T-helper 17 cell (primary cell): ENCODE results near the gene ANKRD63. TPM values are rescaled to one million over a fixed set of nuclear protein-coding genes. Genes with fewer than 3 reads are reported as not detected.

Experiments used
- ATAC-seq: fragments of 150-1000 bp; cut with Tn5 transposase; 2 replicates; pipeline ENCODE4 v1.10.0; 2021; ENCODE audit warnings: mild to moderate bottlenecking, moderate library complexity
- DNase-seq, 3 donors: peaks; one replicate each; pipeline versions ENCODE4 v3.0.0 to v3.0.0-alpha.2; 2020 to 2021
- H3K9me3 ChIP-seq: one replicate; pipeline ENCODE4 v1.7.0; 2013; ENCODE audit warnings: low read length, mild to moderate bottlenecking; ENCODE audit not compliant: control insufficient read depth, poor library complexity, severe bottlenecking
- H3K27ac Mint-ChIP-seq: one replicate; pipeline ENCODE4 v1.8.0; 2022; ENCODE audit warnings: mild to moderate bottlenecking, moderate library complexity, mixed read lengths
- H3K27me3 Mint-ChIP-seq: one replicate; pipeline ENCODE4 v1.8.0; 2022; ENCODE audit warnings: mixed read lengths
- H3K36me3 Mint-ChIP-seq: one replicate; pipeline ENCODE4 v1.8.0; 2022; ENCODE audit warnings: low read depth, mixed read lengths
- H3K4me1 Mint-ChIP-seq: one replicate; pipeline ENCODE4 v1.8.0; 2022; ENCODE audit warnings: mild to moderate bottlenecking, mixed read lengths
- H3K4me3 Mint-ChIP-seq: one replicate; pipeline ENCODE4 v1.8.0; 2022; ENCODE audit warnings: mild to moderate bottlenecking, moderate library complexity, mixed read lengths
- total RNA-seq, 4 donors: library from RNA in 2 of 4; stranded (reverse) in 2 of 4; gene quantifications; one replicate each; pipeline ENCODE4 v1.2.3 and lab custom pipeline; 2022 to 2026

ANKRD63 gene, protein sequence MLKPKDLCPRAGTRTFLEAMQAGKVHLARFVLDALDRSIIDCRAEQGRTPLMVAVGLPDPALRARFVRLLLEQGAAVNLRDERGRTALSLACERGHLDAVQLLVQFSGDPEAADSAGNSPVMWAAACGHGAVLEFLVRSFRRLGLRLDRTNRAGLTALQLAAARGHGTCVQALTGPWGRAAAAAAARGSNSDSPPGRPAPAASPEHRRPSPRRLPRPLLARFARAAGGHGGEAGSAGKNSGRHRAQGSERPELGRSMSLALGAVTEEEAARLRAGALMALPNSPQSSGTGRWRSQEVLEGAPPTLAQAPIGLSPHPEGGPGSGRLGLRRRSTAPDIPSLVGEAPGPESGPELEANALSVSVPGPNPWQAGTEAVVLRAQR
- total RNA-seq (under 1 TPM in 1 of 2 donors, not detected in 1; 0.42 TPM), total RNA-seq (lab: John Stamatoyannopoulos, UW) (0.08 to 0.12 reads per million in 2 donors)

DNA sequence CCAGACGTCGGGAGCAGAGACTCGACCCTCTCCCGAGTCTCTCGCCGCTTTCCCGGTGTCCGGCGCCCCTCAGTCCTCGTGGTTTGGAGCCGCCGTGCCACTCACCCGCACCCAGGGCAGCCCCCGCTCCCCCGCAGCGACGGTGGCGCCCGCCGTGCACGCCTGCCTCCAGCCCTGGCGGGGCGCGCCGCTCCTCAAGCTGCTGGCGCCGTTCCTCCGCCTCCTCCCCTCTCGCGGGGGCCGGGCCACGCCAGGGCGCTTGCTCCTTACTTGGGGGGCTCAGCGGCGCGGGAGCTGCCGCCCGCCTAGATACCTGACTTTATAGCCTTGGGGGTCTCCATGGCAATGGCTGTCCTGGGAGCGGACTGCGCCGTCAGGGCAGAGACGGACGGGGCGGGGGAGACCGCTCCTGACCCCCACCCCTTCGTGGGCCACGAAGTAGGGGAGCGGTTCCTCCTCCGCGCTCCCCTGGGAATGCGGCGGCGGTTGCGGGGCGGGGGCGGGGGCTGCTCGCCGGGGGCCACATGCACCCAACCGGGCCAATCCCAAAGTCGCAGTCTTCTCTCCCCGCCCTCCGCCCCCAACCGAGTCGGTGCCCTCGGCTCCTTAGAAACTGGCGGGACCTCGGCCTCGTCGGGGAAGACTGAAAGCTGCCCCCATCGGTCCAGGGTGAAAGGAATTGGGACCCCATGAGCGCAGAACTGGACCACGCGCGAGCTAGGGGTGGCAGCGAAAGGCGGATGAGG lies at the start of gene ANKRD63:
ANKRD63 (minus strand) TSS at position 196 of the 746 bp plus-strand sequence. CDS start 478 bp downstream, outside the sequence.
- Mint-ChIP-seq H3K27me3 (peaks cover 29% of the 10 kb centered on the region), H3K27ac (no peak within 1 kb of the TSS), H3K4me1 (peaks cover 8% of the 10 kb centered on the region), H3K36me3 (no peaks in the 10 kb centered on the region), H3K4me3 (peak within 1 kb of the TSS; percentile 78)
- DNase-seq (peak in 2 of 3 donors; percentile 15 to 24), ATAC-seq (peak; percentile 66)
- H3K9me3 ChIP-seq = no peaks in the 10 kb centered on the region

DNA sequence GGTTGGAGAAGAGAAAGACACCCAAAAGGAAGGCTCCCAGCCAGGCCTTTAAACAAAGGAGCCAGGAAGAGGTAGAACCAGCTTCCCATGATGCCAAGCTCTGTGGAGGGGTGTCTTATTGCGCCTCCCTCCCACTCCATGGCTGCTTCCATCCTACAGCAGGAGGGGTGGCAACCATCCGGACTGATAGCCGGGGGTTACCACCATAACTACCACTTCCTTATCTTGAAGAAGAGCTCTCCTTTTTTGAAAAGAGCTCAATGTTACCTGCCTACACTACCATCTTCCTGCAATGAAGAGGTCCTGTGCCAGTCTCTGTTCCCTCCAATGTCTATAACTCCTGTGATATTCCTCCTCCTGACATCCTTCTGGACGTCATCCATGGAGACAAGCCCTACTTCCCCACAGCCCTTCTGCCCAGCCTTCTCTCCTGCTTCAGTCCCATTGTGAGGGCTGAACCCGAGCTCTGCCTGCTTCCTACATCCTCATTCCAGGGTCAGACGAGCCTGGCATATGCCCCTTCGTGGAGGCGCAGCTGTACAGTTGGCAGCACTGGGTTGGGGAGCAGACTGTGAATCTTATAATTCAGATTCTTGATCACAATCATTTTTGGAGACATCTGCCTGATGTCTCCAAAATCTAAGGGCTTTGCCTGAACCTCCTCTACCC lies 49.4 kb upstream of the ANKRD63 start:
- no peaks in the 10 kb centered on the region for H3K27me3 Mint-ChIP-seq
- ATAC-seq (no peak), DNase-seq (no peak)
- H3K4me3 Mint-ChIP-seq = no peak overlapping the region
- no peaks in the 10 kb centered on the region for H3K9me3 ChIP-seq
- H3K36me3 Mint-ChIP-seq = no peaks in the 10 kb centered on the region
- peaks cover 15% of the 10 kb centered on the region for H3K4me1 Mint-ChIP-seq
- H3K27ac Mint-ChIP-seq = peak overlapping the region; percentile 39

DNA sequence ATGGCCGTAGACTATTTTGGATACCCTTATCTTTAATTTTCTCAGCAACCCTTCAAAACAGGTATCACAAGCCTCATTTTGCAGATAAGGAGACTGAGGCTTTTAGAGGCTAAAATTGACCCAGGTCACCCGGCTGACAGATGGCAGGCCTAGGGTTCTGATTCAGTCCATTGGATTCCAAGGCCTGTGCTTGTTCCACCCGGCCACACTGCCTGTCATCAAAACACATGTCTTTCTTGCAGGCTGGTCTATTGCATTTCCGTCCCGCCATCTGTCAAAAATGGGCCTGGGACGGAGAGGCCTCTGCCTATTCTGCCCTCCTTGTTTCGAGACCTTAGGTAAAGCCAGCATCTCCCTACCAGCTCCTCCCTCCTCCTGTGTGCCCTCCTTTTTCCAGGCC lies 48.8 kb upstream of the ANKRD63 start:
- Mint-ChIP-seq H3K4me3 (no peak overlapping the region), H3K27me3 (no peaks in the 10 kb centered on the region), H3K36me3 (no peaks in the 10 kb centered on the region), H3K4me1 (peaks cover 15% of the 10 kb centered on the region), H3K27ac (no peak overlapping the region)
- no peak for DNase-seq
- H3K9me3 ChIP-seq = no peaks in the 10 kb centered on the region
- ATAC-seq = no peak

DNA sequence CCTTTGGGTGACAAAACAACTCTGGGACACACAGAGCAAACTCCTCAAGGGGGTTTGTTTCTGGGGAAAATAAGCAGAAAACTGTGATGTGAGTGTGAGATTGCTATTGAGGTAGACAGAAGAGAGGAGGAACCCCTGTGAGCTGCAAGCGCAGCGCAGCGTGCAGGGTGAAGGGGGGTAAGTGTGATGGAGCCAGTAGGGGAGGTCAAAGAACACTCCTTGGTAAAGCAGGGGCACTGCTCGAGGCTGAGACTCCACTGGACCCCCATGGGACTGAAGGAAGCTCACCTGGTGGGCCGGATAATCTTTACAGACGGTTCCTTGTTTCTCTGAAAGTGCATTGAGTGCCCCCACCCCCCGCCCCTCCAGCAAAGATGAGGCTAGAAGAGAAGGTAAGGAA lies 48.2 kb upstream of the ANKRD63 start:
- H3K9me3 ChIP-seq = no peaks in the 10 kb centered on the region
- no peaks in the 10 kb centered on the region for H3K27me3 Mint-ChIP-seq
- peaks cover 15% of the 10 kb centered on the region for H3K4me1 Mint-ChIP-seq
- DNase-seq = no peak
- no peaks in the 10 kb centered on the region for H3K36me3 Mint-ChIP-seq
- H3K27ac Mint-ChIP-seq = no peak overlapping the region
- H3K4me3 Mint-ChIP-seq = no peak overlapping the region
- ATAC-seq = no peak

DNA sequence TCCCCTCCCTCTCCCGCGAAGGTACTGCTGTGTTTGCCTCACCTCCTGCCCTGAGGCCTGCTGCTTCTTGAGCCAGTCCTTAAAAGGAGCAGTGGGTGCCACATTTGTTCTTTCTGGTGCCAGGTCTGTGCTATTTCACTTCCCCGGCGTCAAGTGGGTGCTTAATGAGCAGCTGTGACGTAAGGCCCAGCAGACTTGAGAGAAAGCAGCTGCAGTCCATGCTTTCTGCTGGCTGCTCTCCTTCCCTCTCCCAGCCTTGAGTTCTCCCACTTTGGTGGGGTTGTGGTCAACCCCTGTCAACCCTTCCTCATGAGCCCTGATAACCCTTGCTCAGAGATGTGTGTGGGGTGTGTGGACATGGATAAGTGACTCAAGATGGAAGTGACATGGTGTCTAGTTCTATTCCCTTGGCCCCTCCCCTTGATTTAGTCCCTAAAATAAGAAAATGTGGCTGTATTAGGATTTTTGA lies 47.5 kb upstream of the ANKRD63 start:
- H3K27ac Mint-ChIP-seq = no peak overlapping the region
- no peaks in the 10 kb centered on the region for H3K36me3 Mint-ChIP-seq
- no peak overlapping the region for H3K4me3 Mint-ChIP-seq
- H3K9me3 ChIP-seq = no peaks in the 10 kb centered on the region
- no peak for ATAC-seq
- H3K4me1 Mint-ChIP-seq = peaks cover 17% of the 10 kb centered on the region
- DNase-seq = no peak
- H3K27me3 Mint-ChIP-seq = no peaks in the 10 kb centered on the region

DNA sequence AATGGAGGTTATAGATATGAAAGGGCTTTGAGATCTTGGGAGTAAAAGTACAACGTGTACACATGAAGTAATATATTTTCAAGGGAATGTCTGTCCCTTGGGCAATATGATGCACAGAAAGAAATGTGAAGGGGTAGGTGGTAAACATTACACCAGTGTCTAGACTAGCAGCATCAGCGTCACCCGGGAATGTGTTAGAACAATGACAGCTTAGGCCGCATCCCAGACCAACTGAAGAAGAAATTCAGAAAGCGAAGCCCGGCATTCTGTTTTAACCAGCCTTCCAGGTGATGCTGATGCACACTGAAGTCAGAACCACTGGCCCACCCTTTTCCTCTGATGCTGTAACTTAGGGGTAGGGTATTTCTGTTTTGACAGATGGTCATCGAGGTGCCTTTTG lies 46.9 kb upstream of the ANKRD63 start:
- DNase-seq (no peak), ATAC-seq (no peak)
- Mint-ChIP-seq H3K27me3 (no peaks in the 10 kb centered on the region), H3K27ac (no peak overlapping the region), H3K4me1 (peaks cover 20% of the 10 kb centered on the region), H3K4me3 (no peak overlapping the region), H3K36me3 (no peaks in the 10 kb centered on the region)
- no peaks in the 10 kb centered on the region for H3K9me3 ChIP-seq

DNA sequence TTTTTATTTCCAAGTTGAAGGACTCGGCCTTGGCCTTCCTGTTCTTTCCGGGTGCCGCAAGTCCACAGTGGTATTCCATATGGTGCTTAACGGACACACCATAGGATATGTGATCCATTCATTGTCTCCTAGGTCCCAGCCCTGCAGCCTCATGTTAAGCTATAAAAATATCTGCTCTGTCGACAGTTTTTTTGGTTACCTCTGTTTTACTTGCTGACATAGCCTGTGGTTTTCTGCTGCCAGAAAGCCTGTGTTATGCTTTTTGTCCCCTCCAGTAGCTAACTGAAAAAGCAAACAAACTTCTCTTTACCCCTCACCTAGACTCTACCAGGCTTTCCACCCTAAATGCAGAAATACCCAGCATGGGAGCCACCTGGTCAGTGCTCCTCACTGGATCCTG lies 45.9 kb upstream of the ANKRD63 start:
- Mint-ChIP-seq H3K27ac (no peak overlapping the region), H3K4me1 (peaks cover 16% of the 10 kb centered on the region), H3K36me3 (no peaks in the 10 kb centered on the region), H3K27me3 (no peaks in the 10 kb centered on the region), H3K4me3 (no peak overlapping the region)
- H3K9me3 ChIP-seq = no peaks in the 10 kb centered on the region
- DNase-seq = no peak
- no peak for ATAC-seq

DNA sequence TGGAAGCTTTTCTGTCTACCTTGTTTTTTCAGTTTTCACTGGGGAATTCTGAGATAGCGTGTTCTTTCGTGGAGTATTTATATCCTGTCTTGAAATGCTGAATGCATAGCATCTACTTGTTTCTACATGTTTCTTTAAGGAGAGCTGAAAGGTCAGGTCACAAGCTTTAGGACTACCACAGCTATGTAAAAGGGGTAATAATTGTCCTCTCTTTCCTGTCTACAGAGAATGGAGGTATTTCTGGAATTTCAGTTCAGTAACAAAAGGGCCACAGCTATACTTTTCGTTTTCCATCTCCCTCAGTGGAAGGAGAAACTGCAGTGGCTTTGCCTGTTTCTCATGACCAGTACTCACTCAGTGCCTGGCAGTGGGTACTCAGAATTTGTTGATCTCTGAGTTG lies 45.3 kb upstream of the ANKRD63 start:
- no peak overlapping the region for H3K27ac Mint-ChIP-seq
- no peaks in the 10 kb centered on the region for H3K27me3 Mint-ChIP-seq
- H3K4me3 Mint-ChIP-seq = no peak overlapping the region
- ATAC-seq = no peak
- H3K4me1 Mint-ChIP-seq = peaks cover 15% of the 10 kb centered on the region
- no peaks in the 10 kb centered on the region for H3K9me3 ChIP-seq
- DNase-seq = no peak
- no peaks in the 10 kb centered on the region for H3K36me3 Mint-ChIP-seq

DNA sequence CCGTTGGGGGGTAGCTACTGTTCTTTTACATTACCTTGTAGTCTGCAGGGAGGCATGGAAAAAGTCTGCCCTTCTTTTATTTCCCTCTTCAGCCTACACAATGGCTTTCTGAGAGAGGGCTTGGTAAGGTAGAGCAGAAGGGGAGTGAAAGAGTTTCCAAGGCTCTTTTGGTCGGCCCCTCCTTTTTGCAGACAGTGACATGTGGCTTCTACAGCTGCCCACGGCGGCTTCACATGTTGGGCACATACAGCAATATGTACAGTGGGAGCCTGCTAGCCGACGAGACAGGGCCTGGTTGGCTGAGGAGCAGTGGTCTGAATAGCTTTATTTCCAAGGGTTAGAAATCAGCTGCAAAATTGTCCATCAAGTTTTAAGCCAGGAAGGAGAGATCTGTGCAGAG lies 44.6 kb upstream of the ANKRD63 start:
- DNase-seq = no peak
- H3K9me3 ChIP-seq = no peaks in the 10 kb centered on the region
- no peak for ATAC-seq
- no peak overlapping the region for H3K4me3 Mint-ChIP-seq
- no peaks in the 10 kb centered on the region for H3K27me3 Mint-ChIP-seq
- peaks cover 14% of the 10 kb centered on the region for H3K4me1 Mint-ChIP-seq
- H3K36me3 Mint-ChIP-seq = no peaks in the 10 kb centered on the region
- H3K27ac Mint-ChIP-seq = no peak overlapping the region

DNA sequence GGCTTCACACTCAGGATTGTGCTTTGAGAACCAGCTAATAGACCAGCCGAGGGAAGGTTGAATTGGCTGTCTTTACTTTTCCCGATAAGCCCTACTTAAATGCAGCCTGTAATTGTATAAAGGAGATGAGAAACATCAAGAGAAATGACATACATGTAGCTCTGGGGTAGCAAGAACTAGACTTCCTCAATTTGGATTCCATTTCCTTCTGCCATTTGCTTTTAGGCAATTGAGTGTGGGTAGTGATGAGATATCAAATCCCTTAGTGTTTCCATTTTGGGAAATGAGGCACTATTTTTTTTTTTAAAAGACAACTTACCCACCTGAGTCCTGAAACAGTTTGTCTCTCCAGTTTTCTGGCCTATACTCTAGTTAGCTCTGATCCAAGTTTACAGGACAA lies 42.8 kb upstream of the ANKRD63 start:
- Mint-ChIP-seq H3K36me3 (no peaks in the 10 kb centered on the region), H3K27ac (peak overlapping the region; percentile 62), H3K27me3 (no peaks in the 10 kb centered on the region), H3K4me3 (no peak overlapping the region), H3K4me1 (peaks cover 24% of the 10 kb centered on the region)
- no peak for DNase-seq
- no peak for ATAC-seq
- H3K9me3 ChIP-seq = no peaks in the 10 kb centered on the region

DNA sequence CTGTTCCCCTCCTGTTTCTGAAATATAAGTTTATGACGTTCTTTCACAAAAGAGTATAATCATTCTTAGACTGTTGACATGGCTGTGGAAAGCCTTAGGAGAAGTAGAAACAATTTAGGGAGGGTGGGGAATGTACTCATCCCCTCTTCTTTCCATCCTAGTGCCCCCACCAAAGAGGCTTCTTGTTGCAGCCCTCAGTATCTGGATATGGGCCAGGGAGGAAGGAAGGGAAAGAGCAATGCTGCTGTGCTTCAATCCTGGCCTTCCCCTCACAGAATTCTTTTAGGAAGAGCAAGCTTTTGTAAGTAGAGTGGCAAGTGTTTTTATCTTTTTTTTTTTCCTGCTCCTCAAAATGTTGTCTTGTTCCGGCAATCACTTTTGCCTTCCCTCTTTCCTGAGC lies 42.3 kb upstream of the ANKRD63 start:
- peak overlapping the region; percentile 62 for H3K27ac Mint-ChIP-seq
- H3K9me3 ChIP-seq = no peaks in the 10 kb centered on the region
- no peaks in the 10 kb centered on the region for H3K36me3 Mint-ChIP-seq
- peak overlapping the region; percentile 86 for H3K4me3 Mint-ChIP-seq
- H3K4me1 Mint-ChIP-seq = peaks cover 24% of the 10 kb centered on the region
- ATAC-seq = no peak
- peaks cover 2% of the 10 kb centered on the region for H3K27me3 Mint-ChIP-seq
- DNase-seq = no peak

DNA sequence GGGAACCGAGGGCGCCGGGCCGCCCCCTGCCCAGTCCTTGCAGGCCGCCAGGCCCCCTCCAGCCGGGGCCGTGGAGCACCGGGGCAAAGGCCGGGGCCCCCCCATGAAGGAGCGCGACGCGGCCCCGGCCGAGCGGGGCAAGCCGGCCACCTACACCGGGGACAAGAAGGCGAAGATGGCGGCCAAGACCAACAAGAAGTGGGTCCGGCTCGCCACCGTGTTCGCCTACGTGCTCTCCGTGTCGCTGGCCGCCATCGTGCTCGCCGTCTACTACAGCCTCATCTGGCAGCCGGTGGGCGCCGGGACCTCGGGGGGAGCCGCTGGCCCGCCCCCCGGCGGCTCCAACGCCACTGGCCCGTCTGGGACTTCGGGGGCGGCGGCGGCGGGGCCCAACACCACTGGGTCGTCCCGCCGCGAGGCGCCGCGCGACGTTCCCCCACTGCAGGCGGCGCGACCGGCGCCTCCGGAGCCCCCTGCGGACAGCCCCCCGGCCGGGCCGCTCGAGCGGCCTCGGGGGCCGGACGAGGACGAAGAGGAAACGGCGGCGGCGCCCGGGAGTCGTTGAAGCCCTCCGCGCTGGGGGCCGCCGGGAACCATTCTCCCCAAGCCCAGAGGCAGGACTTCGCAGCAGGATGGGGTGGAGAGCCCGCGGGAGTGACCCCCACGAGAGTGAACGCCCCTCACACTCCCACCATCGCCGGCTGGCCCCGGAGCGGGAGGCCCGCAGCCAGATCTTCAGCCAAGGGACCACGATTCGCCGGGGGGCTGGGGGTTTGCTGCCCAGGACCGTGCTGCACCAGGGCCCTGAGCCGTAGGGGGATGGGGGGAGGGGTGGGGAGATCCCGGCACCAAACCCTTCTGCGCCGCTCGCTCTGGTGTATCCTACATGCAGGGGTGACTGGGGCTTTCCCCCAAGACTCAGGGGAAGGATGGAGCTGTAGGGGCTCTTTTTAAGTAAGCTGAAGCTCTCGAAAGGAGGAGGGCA lies 41.4 kb upstream of the ANKRD63 start:
- no peaks in the 10 kb centered on the region for H3K36me3 Mint-ChIP-seq
- H3K9me3 ChIP-seq = no peaks in the 10 kb centered on the region
- no peak for ATAC-seq
- H3K4me1 Mint-ChIP-seq = peaks cover 24% of the 10 kb centered on the region
- H3K4me3 Mint-ChIP-seq = peak overlapping the region; percentile 86
- peaks cover 8% of the 10 kb centered on the region for H3K27me3 Mint-ChIP-seq
- DNase-seq = peak in 1 of 3 donors; percentile 23
- H3K27ac Mint-ChIP-seq = peak overlapping the region; percentile 62
